Measurements from ENCODE around the gene TUBGCP2.

Gene TUBGCP2

DNA sequence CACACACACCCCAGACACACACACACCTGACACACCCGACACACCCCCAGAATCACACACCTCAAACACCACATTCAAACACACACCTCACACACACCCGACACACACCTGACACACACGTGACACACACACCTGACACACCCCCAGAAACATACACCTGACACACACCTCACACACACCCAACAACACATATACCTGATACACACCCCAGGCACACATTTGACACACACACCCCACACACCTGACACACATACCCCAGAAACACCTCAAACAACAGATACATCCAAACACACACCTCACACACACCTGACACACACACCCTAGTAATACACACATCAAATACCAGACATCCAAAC lies 28.7 kb upstream of the TUBGCP2 start (continued):
- TF ChIP-seq, protein P1, sequence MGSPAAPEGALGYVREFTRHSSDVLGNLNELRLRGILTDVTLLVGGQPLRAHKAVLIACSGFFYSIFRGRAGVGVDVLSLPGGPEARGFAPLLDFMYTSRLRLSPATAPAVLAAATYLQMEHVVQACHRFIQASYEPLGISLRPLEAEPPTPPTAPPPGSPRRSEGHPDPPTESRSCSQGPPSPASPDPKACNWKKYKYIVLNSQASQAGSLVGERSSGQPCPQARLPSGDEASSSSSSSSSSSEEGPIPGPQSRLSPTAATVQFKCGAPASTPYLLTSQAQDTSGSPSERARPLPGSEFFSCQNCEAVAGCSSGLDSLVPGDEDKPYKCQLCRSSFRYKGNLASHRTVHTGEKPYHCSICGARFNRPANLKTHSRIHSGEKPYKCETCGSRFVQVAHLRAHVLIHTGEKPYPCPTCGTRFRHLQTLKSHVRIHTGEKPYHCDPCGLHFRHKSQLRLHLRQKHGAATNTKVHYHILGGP (tag by site-specific recombination; IDR thresholded peaks at IDR 0.05) = no peak
- no peak for TF ChIP-seq ZNF175 (tag by site-specific recombination; IDR thresholded peaks at IDR 0.05)
- TF ChIP-seq, protein P2, sequence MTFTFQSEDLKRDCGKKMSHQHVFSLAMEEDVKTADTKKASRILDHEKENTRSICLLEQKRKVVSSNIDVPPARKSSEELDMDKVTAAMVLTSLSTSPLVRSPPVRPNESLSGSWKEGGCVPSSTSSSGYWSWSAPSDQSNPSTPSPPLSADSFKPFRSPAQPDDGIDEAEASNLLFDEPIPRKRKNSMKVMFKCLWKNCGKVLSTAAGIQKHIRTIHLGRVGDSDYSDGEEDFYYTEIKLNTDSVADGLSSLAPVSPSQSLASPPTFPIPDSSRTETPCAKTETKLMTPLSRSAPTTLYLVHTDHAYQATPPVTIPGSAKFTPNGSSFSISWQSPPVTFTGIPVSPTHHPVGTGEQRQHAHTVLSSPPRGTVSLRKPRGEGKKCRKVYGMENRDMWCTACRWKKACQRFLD (tag by site-specific recombination; IDR thresholded peaks at IDR 0.05) = no peak
- TF ChIP-seq, protein P3, sequence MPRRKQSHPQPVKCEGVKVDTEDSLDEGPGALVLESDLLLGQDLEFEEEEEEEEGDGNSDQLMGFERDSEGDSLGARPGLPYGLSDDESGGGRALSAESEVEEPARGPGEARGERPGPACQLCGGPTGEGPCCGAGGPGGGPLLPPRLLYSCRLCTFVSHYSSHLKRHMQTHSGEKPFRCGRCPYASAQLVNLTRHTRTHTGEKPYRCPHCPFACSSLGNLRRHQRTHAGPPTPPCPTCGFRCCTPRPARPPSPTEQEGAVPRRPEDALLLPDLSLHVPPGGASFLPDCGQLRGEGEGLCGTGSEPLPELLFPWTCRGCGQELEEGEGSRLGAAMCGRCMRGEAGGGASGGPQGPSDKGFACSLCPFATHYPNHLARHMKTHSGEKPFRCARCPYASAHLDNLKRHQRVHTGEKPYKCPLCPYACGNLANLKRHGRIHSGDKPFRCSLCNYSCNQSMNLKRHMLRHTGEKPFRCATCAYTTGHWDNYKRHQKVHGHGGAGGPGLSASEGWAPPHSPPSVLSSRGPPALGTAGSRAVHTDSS (tag by site-specific recombination; IDR thresholded peaks at IDR 0.05) = no peak
- no peak for TF ChIP-seq OVOL3 (tag by site-specific recombination; IDR thresholded peaks at IDR 0.05)
- peak; percentile 66 for TF ChIP-seq KLF8 (tag by site-specific recombination; IDR thresholded peaks at IDR 0.05)
- TF ChIP-seq ZSCAN30 (tag by site-specific recombination; IDR thresholded peaks at IDR 0.05) = no peak
- TF ChIP-seq ZNF292 (tag by site-specific recombination; IDR thresholded peaks at IDR 0.05; ENCODE audit: borderline replicate concordance, low read depth) = no peak
- TF ChIP-seq SP2 (tag by site-specific recombination; IDR thresholded peaks at IDR 0.05) = no peak
- TF ChIP-seq, protein P4, sequence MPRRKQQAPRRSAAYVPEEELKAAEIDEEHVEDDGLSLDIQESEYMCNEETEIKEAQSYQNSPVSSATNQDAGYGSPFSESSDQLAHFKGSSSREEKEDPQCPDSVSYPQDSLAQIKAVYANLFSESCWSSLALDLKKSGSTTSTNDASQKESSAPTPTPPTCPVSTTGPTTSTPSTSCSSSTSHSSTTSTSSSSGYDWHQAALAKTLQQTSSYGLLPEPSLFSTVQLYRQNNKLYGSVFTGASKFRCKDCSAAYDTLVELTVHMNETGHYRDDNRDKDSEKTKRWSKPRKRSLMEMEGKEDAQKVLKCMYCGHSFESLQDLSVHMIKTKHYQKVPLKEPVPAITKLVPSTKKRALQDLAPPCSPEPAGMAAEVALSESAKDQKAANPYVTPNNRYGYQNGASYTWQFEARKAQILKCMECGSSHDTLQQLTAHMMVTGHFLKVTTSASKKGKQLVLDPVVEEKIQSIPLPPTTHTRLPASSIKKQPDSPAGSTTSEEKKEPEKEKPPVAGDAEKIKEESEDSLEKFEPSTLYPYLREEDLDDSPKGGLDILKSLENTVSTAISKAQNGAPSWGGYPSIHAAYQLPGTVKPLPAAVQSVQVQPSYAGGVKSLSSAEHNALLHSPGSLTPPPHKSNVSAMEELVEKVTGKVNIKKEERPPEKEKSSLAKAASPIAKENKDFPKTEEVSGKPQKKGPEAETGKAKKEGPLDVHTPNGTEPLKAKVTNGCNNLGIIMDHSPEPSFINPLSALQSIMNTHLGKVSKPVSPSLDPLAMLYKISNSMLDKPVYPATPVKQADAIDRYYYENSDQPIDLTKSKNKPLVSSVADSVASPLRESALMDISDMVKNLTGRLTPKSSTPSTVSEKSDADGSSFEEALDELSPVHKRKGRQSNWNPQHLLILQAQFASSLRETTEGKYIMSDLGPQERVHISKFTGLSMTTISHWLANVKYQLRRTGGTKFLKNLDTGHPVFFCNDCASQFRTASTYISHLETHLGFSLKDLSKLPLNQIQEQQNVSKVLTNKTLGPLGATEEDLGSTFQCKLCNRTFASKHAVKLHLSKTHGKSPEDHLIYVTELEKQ (tag by site-specific recombination; IDR thresholded peaks at IDR 0.05; ENCODE audit: borderline replicate concordance) = 0 out of 2 replicates have a peak, but pooled peaks have one; percentile 33

DNA sequence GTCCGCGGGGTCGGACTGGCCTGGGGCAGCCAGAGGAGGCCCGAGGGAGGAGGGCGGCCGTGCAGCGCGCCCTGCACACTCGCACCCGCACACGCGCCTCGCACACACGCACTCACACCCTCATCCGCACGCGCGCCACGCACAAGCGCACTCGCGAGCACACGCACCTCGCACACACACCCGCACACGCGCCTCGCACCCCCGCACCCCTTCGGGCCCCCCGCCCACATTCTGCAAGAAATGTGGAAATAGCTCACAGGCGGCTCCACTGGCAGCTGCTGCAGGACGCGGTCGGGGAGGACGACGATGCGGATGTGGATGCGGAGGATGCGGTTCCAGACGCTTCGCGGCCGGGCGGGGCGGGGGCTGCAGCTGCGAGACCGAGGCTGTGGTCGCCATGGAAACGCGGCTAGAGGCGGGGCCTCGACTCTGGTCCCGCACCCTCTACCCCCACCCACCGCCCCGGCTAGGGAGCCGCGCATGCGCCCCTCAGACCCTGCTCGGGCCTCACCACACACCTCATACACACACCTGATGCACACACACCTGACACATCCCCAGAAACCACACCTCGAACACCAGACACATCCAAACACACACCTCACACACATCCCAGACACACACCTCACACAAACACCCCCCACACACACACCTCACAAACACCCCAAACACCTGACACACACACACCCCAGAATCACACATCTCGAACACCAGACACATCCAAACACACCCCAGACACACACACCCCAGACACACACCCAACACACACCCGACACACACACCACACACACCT lies 28.1 kb upstream of the TUBGCP2 start, which contains the start of gene CALY:
Gene CALY (minus strand): TSS at position 320 of the 793 bp plus-strand sequence. CDS start 7,907 bp downstream, outside the sequence.
- H3K4me1 ChIP-seq (ENCODE audit: control insufficient read depth, insufficient read depth, low read length) = peaks cover 2% of the 10 kb centered on the region; the same call in 1 of the 2 replicates
- POLR2A ChIA-PET = interaction anchor here (0.5 kb wide), 1 partner anchor 15 kb away, joined by 8 read pairs; no protein-coding TSS in a partner anchor
- no peaks in the 10 kb centered on the region for H3K36me3 ChIP-seq (ENCODE audit: control insufficient read depth in 2 of 2, insufficient read depth in 1 of 2, low read length in 2 of 2)
- no peaks in the 10 kb centered on the region for H3K9me3 ChIP-seq (ENCODE audit: control insufficient read depth, insufficient read depth, low read depth, low read length)
- H3K4me3 ChIP-seq (ENCODE audit: low read depth, low read length) = no peak within 1 kb of the TSS
- CTCF ChIA-PET = no interaction called here
- no peak within 1 kb of the TSS for H3K27ac ChIP-seq (ENCODE audit: extremely low read depth, low read depth, low read length)
- TF ChIP-seq, protein P4 (tag by site-specific recombination; IDR thresholded peaks at IDR 0.05; ENCODE audit: borderline replicate concordance) = no peak
- 0 out of 2 replicates have a peak, but pooled peaks have one; percentile 2 for TF ChIP-seq ZNF140 (tag by site-specific recombination; IDR thresholded peaks at IDR 0.05)
- TF ChIP-seq, protein P5, sequence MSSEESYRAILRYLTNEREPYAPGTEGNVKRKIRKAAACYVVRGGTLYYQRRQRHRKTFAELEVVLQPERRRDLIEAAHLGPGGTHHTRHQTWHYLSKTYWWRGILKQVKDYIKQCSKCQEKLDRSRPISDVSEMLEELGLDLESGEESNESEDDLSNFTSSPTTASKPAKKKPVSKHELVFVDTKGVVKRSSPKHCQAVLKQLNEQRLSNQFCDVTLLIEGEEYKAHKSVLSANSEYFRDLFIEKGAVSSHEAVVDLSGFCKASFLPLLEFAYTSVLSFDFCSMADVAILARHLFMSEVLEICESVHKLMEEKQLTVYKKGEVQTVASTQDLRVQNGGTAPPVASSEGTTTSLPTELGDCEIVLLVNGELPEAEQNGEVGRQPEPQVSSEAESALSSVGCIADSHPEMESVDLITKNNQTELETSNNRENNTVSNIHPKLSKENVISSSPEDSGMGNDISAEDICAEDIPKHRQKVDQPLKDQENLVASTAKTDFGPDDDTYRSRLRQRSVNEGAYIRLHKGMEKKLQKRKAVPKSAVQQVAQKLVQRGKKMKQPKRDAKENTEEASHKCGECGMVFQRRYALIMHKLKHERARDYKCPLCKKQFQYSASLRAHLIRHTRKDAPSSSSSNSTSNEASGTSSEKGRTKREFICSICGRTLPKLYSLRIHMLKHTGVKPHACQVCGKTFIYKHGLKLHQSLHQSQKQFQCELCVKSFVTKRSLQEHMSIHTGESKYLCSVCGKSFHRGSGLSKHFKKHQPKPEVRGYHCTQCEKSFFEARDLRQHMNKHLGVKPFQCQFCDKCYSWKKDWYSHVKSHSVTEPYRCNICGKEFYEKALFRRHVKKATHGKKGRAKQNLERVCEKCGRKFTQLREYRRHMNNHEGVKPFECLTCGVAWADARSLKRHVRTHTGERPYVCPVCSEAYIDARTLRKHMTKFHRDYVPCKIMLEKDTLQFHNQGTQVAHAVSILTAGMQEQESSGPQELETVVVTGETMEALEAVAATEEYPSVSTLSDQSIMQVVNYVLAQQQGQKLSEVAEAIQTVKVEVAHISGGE (tag by site-specific recombination; conservative IDR thresholded peaks at IDR 0.05; ENCODE audit: low read depth) = peak; percentile 26; the same call in 1 of the 2 replicates
- peak; percentile 18; the same call in 1 of the 2 replicates for TF ChIP-seq ZNF335 (tag by site-specific recombination; conservative IDR thresholded peaks at IDR 0.05)
- TF ChIP-seq ZNF501 (tag by site-specific recombination; IDR thresholded peaks at IDR 0.05) = no peak
- peak; percentile 93; the same call in 1 of the 2 replicates for TF ChIP-seq ZBTB1 (tag by site-specific recombination; IDR thresholded peaks at IDR 0.05)
- peak; percentile 17; the same call in 1 of the 2 replicates for TF ChIP-seq ZNF266 (tag by site-specific recombination; IDR thresholded peaks at IDR 0.05; ENCODE audit: low read depth)
- no peak for TF ChIP-seq ZNF274 (IDR thresholded peaks at IDR 0.05; ENCODE audit: low read length)
- no peak; the same call in 1 of the 2 replicates for TF ChIP-seq ZNF274 (tag by site-specific recombination; IDR thresholded peaks at IDR 0.05; ENCODE audit: borderline replicate concordance)
- peak; percentile 81; the same call in 1 of the 2 replicates for TF ChIP-seq KLF9 (tag by site-specific recombination; IDR thresholded peaks at IDR 0.05; ENCODE audit: low read depth)

All from HEK293 (cell line).